ENCODE measurements around the gene SFRP5. TPM values are rescaled to one million over a fixed set of nuclear protein-coding genes. Genes with fewer than 3 reads are reported as not detected.

SFRP5 gene
- total and polyA plus RNA-seq, 9 donors: 0.18 to 3.0 (median 0.41) TPM; not detected in 2

DNA sequence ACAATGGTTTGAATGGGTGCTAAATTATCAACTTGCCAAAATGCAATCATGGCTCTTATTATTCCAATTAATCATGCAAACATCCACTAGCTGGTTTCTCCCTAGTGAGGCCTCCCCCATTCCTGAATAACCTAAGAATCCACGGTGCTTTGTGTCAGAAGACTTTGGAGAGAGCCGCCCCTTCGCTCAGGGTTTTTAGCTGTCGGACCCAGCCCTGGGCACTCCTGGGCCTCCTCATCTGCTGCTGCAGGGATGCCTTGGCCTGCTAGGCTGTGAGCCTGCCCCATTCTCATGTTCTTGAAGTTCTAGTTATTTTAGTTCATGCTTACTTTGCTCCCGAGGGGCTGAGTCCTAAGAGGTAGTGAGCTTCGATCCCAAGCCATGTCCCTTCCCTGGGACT is 34.1 kb upstream of the SFRP5 start:
- DNase-seq: no peak
- 69 to 72% (median 71%) methylated on average over 6 of the region's 6 CpGs for WGBS, 3 donors
- TF ChIP-seq POLR2A (IDR thresholded peaks at IDR 0.05) (no peak), EP300 (IDR thresholded peaks at IDR 0.05) (no peak)
- TF ChIP-seq, protein P1, sequence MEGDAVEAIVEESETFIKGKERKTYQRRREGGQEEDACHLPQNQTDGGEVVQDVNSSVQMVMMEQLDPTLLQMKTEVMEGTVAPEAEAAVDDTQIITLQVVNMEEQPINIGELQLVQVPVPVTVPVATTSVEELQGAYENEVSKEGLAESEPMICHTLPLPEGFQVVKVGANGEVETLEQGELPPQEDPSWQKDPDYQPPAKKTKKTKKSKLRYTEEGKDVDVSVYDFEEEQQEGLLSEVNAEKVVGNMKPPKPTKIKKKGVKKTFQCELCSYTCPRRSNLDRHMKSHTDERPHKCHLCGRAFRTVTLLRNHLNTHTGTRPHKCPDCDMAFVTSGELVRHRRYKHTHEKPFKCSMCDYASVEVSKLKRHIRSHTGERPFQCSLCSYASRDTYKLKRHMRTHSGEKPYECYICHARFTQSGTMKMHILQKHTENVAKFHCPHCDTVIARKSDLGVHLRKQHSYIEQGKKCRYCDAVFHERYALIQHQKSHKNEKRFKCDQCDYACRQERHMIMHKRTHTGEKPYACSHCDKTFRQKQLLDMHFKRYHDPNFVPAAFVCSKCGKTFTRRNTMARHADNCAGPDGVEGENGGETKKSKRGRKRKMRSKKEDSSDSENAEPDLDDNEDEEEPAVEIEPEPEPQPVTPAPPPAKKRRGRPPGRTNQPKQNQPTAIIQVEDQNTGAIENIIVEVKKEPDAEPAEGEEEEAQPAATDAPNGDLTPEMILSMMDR (IDR thresholded peaks at IDR 0.05): no peak
- intact Hi-C loops (cut with DNase I): no loop called here
- H3K36me3 ChIP-seq: no peaks in the 10 kb centered on the region
- no peak overlapping the region for H3K4me3 ChIP-seq
- no peaks in the 10 kb centered on the region for H3K9me3 ChIP-seq
- H3K27me3 ChIP-seq: no peaks in the 10 kb centered on the region
- no peaks in the 10 kb centered on the region for H3K4me1 ChIP-seq (ENCODE audit: insufficient read depth)
- no peak overlapping the region for H3K27ac ChIP-seq

DNA sequence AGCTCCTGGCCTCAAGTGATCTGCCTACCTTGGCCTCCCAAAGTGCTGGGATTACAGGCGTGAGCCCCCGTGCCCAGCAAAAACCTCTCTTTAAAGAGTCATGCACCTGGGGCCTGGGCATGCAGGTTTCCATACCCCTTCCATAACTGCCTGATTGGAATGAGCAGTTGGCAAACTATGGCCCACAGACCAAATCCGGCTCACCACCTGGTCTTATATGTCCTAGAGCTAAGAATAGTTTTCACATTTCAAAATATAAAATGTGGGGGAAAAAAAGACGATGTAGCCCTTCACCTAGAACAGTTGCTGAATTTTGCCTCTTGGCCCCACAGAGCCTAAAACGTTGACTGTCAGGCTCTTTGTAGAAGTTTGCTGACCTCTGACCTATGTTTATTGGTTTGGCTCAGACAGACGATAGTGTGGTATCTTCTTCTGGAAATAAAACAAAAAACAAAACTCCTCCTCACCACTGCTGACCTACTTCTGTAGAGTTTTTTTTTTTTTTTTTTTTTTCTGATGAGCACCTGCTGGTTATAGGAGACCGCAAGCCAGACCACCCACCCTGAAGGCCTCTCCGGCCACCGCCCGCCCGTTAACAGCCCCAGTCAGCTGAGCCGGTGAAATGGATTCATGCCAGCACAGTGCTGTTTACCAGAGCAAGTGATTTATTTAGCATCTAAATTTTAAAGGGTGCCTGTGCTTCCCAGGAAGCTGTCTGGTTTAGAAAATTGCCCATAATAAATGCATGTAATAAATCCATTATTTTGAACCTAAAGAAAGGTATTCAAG is 33.5 kb upstream of the SFRP5 start:
- TF ChIP-seq, protein P1 (IDR thresholded peaks at IDR 0.05): no peak
- TF ChIP-seq EP300 (IDR thresholded peaks at IDR 0.05) (no peak), POLR2A (IDR thresholded peaks at IDR 0.05) (no peak)
- Histone ChIP-seq H3K9me3 (no peaks in the 10 kb centered on the region), H3K27me3 (no peaks in the 10 kb centered on the region), H3K36me3 (no peaks in the 10 kb centered on the region), H3K4me3 (no peak overlapping the region), H3K27ac (no peak overlapping the region), H3K4me1 (ENCODE audit: insufficient read depth) (no peaks in the 10 kb centered on the region)
- intact Hi-C loops (cut with DNase I): no loop called here
- WGBS, 3 donors: 16 to 30% (median 18%) methylated on average over 12 of the region's 12 CpGs
- no peak for DNase-seq

DNA sequence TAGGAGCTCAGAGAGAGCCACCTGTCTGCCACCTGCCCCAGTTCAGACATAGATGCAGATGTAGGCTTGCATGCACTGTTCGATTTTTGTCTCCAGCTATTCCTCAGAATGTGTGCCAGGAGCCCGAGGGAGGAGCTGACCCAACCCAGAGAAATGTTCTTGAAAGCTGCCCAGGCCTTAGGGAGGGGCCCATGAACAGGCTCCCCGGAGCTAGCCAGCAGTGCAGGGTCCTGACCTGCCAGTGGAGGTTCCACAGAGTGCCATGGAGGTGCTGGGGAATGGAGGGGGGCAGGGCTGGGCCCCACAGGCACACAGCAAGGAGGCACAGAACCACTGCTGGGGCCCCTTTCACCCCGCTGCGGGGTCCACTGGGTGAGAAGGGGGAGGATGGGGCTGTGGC is 29.6 kb upstream of the SFRP5 start:
- H3K27ac ChIP-seq: no peak overlapping the region
- intact Hi-C loops (cut with DNase I): no loop called here
- no peak for DNase-seq
- no peak overlapping the region for H3K4me3 ChIP-seq
- 44 to 58% (median 47%) methylated on average over 5 of the region's 5 CpGs for WGBS, 3 donors
- no peak for TF ChIP-seq EP300 (IDR thresholded peaks at IDR 0.05)
- TF ChIP-seq, protein P1 (IDR thresholded peaks at IDR 0.05): no peak
- no peaks in the 10 kb centered on the region for H3K9me3 ChIP-seq
- no peaks in the 10 kb centered on the region for H3K4me1 ChIP-seq (ENCODE audit: insufficient read depth)
- H3K27me3 ChIP-seq: no peaks in the 10 kb centered on the region
- H3K36me3 ChIP-seq: no peaks in the 10 kb centered on the region

DNA sequence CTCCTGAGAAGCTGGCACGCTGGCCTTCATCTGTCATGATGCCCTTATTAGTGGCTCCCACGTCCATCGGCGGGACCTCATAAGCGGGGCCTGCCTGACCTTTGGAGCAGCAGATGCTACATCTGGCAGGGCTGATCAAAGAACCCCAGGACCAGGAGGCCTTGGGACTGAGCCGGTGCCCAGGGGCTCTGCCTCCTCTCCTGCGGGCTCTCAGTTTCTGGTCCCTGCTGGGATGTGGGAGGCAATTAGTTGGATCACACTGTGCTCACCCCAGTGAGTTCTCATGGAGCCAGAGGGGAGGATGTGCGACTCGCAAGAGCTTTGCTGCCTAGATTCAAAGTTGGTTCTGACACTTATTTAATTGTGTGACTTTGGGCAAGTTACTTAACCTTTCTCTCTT is 28.7 kb upstream of the SFRP5 start:
- Histone ChIP-seq H3K4me3 (no peak overlapping the region), H3K9me3 (no peaks in the 10 kb centered on the region), H3K27ac (no peak overlapping the region), H3K4me1 (ENCODE audit: insufficient read depth) (no peaks in the 10 kb centered on the region), H3K27me3 (no peaks in the 10 kb centered on the region), H3K36me3 (no peaks in the 10 kb centered on the region)
- WGBS, 3 donors: 56 to 69% (median 67%) methylated on average over 9 of the region's 9 CpGs
- intact Hi-C loops (cut with DNase I): no loop called here
- TF ChIP-seq POLR2A (IDR thresholded peaks at IDR 0.05): no peak
- no peak for TF ChIP-seq EP300 (IDR thresholded peaks at IDR 0.05)
- TF ChIP-seq, protein P1 (IDR thresholded peaks at IDR 0.05): no peak
- DNase-seq: no peak

Data from ovary (tissue), 9 donors.